MM.1S (cell line): ENCODE results near the gene LRRK1.

ENCODE experiments used
- DNase-seq: peaks from one replicate; pipeline ENCODE4 v3.0.0-alpha.2; 2015
- H2AFZ ChIP-seq: fragments of 300-600 bp; sonication (generic); 2 replicates; pipeline ENCODE4 v1.6.0; 2016; ENCODE audit warnings: antibody characterized with exemption, low read length
- H3F3A ChIP-seq: fragments of 300-600 bp; sonication (generic); 2 replicates; pipeline ENCODE4 v1.6.1; 2016; ENCODE audit warnings: mild to moderate bottlenecking, antibody characterized with exemption, low read length, moderate library complexity, mixed read lengths; ENCODE audit not compliant: insufficient read depth
- H3K27ac ChIP-seq: fragments of 300-600 bp; sonication (generic); 2 replicates; pipeline ENCODE4 v1.5.1; 2016; ENCODE audit warnings: mild to moderate bottlenecking, low read length
- H3K27me3 ChIP-seq: fragments of 300-600 bp; sonication (generic); replicated peaks from 2 replicates; pipeline ENCODE4 v1.6.0; 2016; ENCODE audit warnings: low read length; ENCODE audit not compliant: insufficient read depth
- H3K36me3 ChIP-seq: fragments of 300-600 bp; sonication (generic); replicated peaks from 2 replicates; pipeline ENCODE4 v1.6.1; 2016; ENCODE audit warnings: mild to moderate bottlenecking, low read length, mixed read lengths; ENCODE audit not compliant: insufficient read depth
- H3K4me1 ChIP-seq: fragments of 300-600 bp; sonication (generic); 2 replicates; pipeline ENCODE4 v1.6.1; 2016; ENCODE audit warnings: low read length, mixed read lengths
- H3K4me2 ChIP-seq: fragments of 300-600 bp; sonication (generic); 2 replicates; pipeline ENCODE4 v1.6.0; 2016; ENCODE audit warnings: low read depth, low read length
- H3K4me3 ChIP-seq: fragments of 300-600 bp; sonication (generic); 2 replicates; pipeline ENCODE4 v1.5.1; 2016; ENCODE audit warnings: low read length, mixed read lengths
- H3K79me2 ChIP-seq: fragments of 300-600 bp; sonication (generic); 2 replicates; pipeline ENCODE4 v1.6.1; 2016; ENCODE audit warnings: mixed run types, low read length, mixed read lengths
- H3K9ac ChIP-seq: fragments of 300-600 bp; sonication (generic); 2 replicates; pipeline ENCODE4 v1.6.1; 2016; ENCODE audit warnings: low read length, mixed read lengths
- H3K9me2 ChIP-seq: fragments of 300-600 bp; sonication (generic); replicated peaks from 2 replicates; pipeline ENCODE4 v1.6.1; 2016; ENCODE audit warnings: mild to moderate bottlenecking, low read length, mixed read lengths; ENCODE audit not compliant: insufficient read depth
- H3K9me3 ChIP-seq: fragments of 300-600 bp; sonication (generic); replicated peaks from 2 replicates; pipeline ENCODE4 v1.6.1; 2016; ENCODE audit warnings: mild to moderate bottlenecking, low read length, mixed read lengths; ENCODE audit not compliant: insufficient read depth
- H4K20me1 ChIP-seq: fragments of 300-600 bp; sonication (generic); 2 replicates; pipeline ENCODE4 v1.6.1; 2016; ENCODE audit warnings: mild to moderate bottlenecking, low read length, moderate library complexity, mixed read lengths; ENCODE audit not compliant: insufficient read depth
- CTCF ChIP-seq: fragments of 300-600 bp; sonication (generic); IDR thresholded peaks from 2 replicates; pipeline ENCODE4 v1.5.1; 2016; ENCODE audit warnings: antibody characterized with exemption, low read length, mixed read lengths
- EZH2 ChIP-seq: fragments of 300-600 bp; sonication (generic); optimal IDR thresholded peaks from 2 replicates; pipeline ENCODE3; 2017; ENCODE audit warnings: low read depth, mild to moderate bottlenecking, antibody characterized with exemption, low read length, mixed read lengths
- EZH2phosphoT487 ChIP-seq: fragments of 300-600 bp; sonication (generic); IDR thresholded peaks from 2 replicates; pipeline ENCODE4 v1.6.1; 2018; ENCODE audit warnings: antibody characterized with exemption, low read length

The LRRK1 gene

GRCh38 chr15:100908466-100908865, 10.7 kb upstream of the LRRK1 start:
- no peak overlapping the region for H3K4me2 ChIP-seq
- no peak overlapping the region for H3K9ac ChIP-seq
- H3K9me2 ChIP-seq = no peaks in the 10 kb centered on the region
- no peak for TF ChIP-seq EZH2phosphoT487
- no peak for TF ChIP-seq EZH2
- TF ChIP-seq CTCF = no peak
- H3K27ac ChIP-seq = no peak overlapping the region
- H3K4me3 ChIP-seq = no peak overlapping the region
- H4K20me1 ChIP-seq = no peaks in the 10 kb centered on the region
- H3F3A ChIP-seq = no peaks in the 10 kb centered on the region
- no peaks in the 10 kb centered on the region for H3K4me1 ChIP-seq
- H3K79me2 ChIP-seq = no peaks in the 10 kb centered on the region
- DNase-seq = no peak
- no peaks in the 10 kb centered on the region for H3K27me3 ChIP-seq
- H3K36me3 ChIP-seq = no peaks in the 10 kb centered on the region
- H3K9me3 ChIP-seq = no peaks in the 10 kb centered on the region
- H2AFZ ChIP-seq = no peak overlapping the region

GRCh38 chr15:100909565-100909964, 9.6 kb upstream of the LRRK1 start:
- Histone ChIP-seq H3K4me1 (no peaks in the 10 kb centered on the region), H2AFZ (no peak overlapping the region), H3K9me2 (no peaks in the 10 kb centered on the region), H3K4me3 (no peak overlapping the region), H3K36me3 (no peaks in the 10 kb centered on the region), H3K27me3 (no peaks in the 10 kb centered on the region), H3K4me2 (no peak overlapping the region), H4K20me1 (no peaks in the 10 kb centered on the region), H3K9me3 (no peaks in the 10 kb centered on the region), H3K27ac (no peak overlapping the region), H3F3A (no peaks in the 10 kb centered on the region), H3K9ac (no peak overlapping the region), H3K79me2 (no peaks in the 10 kb centered on the region)
- DNase-seq = no peak
- TF ChIP-seq CTCF = no peak
- TF ChIP-seq EZH2 = no peak
- no peak for TF ChIP-seq EZH2phosphoT487

GRCh38 chr15:100909989-100910955, 8.9 kb upstream of the LRRK1 start:
- no peaks in the 10 kb centered on the region for H3F3A ChIP-seq
- DNase-seq = no peak
- no peaks in the 10 kb centered on the region for H3K36me3 ChIP-seq
- no peak overlapping the region for H3K4me3 ChIP-seq
- H4K20me1 ChIP-seq = no peaks in the 10 kb centered on the region
- H3K4me2 ChIP-seq = no peak overlapping the region
- no peak overlapping the region for H3K9ac ChIP-seq
- no peaks in the 10 kb centered on the region for H3K9me3 ChIP-seq
- H2AFZ ChIP-seq = no peak overlapping the region
- no peaks in the 10 kb centered on the region for H3K79me2 ChIP-seq
- no peaks in the 10 kb centered on the region for H3K9me2 ChIP-seq
- H3K4me1 ChIP-seq = no peaks in the 10 kb centered on the region
- TF ChIP-seq CTCF (no peak), EZH2phosphoT487 (no peak), EZH2 (no peak)
- no peaks in the 10 kb centered on the region for H3K27me3 ChIP-seq
- no peak overlapping the region for H3K27ac ChIP-seq
